NCI-H460 (cell line): ENCODE results near the gene RPS24. TPM values are rescaled to one million over a fixed set of nuclear protein-coding genes. Genes with fewer than 3 reads are reported as not detected.
A peak's percentile ranks its signal among the peaks of the same experiment; 100 is the strongest.
"Not testable (repeated sequence)": the region's sequence is repeated elsewhere in the genome, so short reads cannot be mapped to it uniquely, and the experiment has no call there.

ENCODE experiments used
- DNase-seq: peaks from one replicate; pipeline ENCODE4 v3.0.0-alpha.2; 2016; ENCODE audit warnings: low read depth; ENCODE audit errors: extremely low read depth
- polyA plus RNA-seq: library from polyadenylated mRNA; depleted of rRNA; stranded (reverse); fragments of >200 nt; gene quantifications from 2 replicates; pipeline ENCODE4 v1.2.3, GENCODE V29; 2014; cell fraction: nucleus; rRNA removed
- total RNA-seq: library from RNA; depleted of rRNA; stranded (reverse); fragments of >200 nt; shearing (Covaris generic); gene quantifications from 2 replicates; pipeline ENCODE4 v1.2.3, GENCODE V29; 2014; rRNA removed

The RPS24 gene
- total RNA-seq = 5,055 and 5,641 TPM in 2 replicates
- 2,082 and 2,918 TPM in 2 replicates for polyA plus RNA-seq

GRCh38 chr10:78033637-78034470 lies at the start of gene RPS24:
RPS24 (plus strand) TSS chr10:78033863; CDS start chr10:78033902, 39 bp downstream.
- DNase-seq = peak; percentile 96

GRCh38 chr10:77984986-77985385 lies 48.7 kb upstream of the RPS24 start:
- DNase-seq = no peak

- DNase-seq = no peak
Measured at GRCh38 chr10:77987671-77988255, 45.9 kb upstream of the RPS24 start.

- DNase-seq = no peak
Measured at GRCh38 chr10:77989081-77989724, 44.5 kb upstream of the RPS24 start.

- DNase-seq = no peak
Measured at GRCh38 chr10:77993620-77994019, 40.0 kb upstream of the RPS24 start.

- not testable (repeated sequence) for DNase-seq
Measured at GRCh38 chr10:77998780-77999179, 34.9 kb upstream of the RPS24 start.

GRCh38 chr10:78000206-78000605 lies 33.5 kb upstream of the RPS24 start:
- no peak for DNase-seq

- DNase-seq = no peak
Measured at GRCh38 chr10:78000956-78001472, 32.6 kb upstream of the RPS24 start.

- DNase-seq = no peak
Measured at GRCh38 chr10:78002541-78003288, 30.9 kb upstream of the RPS24 start.

GRCh38 chr10:78004215-78005026 lies 29.2 kb upstream of the RPS24 start:
- peak; percentile 14 for DNase-seq

GRCh38 chr10:78007172-78007571 lies 26.5 kb upstream of the RPS24 start:
- no peak for DNase-seq

GRCh38 chr10:78009662-78010061 lies 24.0 kb upstream of the RPS24 start:
- DNase-seq = no peak

- no peak for DNase-seq
Measured at GRCh38 chr10:78010278-78010677, 23.4 kb upstream of the RPS24 start.

GRCh38 chr10:78011065-78011464 lies 22.6 kb upstream of the RPS24 start:
- no peak for DNase-seq

- DNase-seq = no peak
Measured at GRCh38 chr10:78013564-78013963, 20.1 kb upstream of the RPS24 start.

GRCh38 chr10:78015546-78015945 lies 18.1 kb upstream of the RPS24 start:
- DNase-seq = no peak

GRCh38 chr10:78017856-78018255 lies 15.8 kb upstream of the RPS24 start:
- no peak for DNase-seq

GRCh38 chr10:78019264-78019663 lies 14.4 kb upstream of the RPS24 start:
- DNase-seq = no peak

- no peak for DNase-seq
Measured at GRCh38 chr10:78021201-78021600, 12.5 kb upstream of the RPS24 start.

- no peak for DNase-seq
Measured at GRCh38 chr10:78023741-78024140, 9.9 kb upstream of the RPS24 start.
